GM18909 (cell line): ENCODE data around the gene TSPAN17.

ENCODE experiments used
- ATAC-seq: cut with Tn5 transposase; IDR thresholded peaks from one replicate; pipeline ENCODE4 v1.9.1; 2021; ENCODE audit warnings: mild to moderate bottlenecking; ENCODE audit not compliant: unreplicated experiment, poor library complexity

The TSPAN17 gene

GRCh38 chr5:176675676-176676360, 28.5 kb downstream of the TSPAN17 start:
- ATAC-seq, result no peak

GRCh38 chr5:176676361-176676824, 29.1 kb downstream of the TSPAN17 start:
- peak; percentile 81 for ATAC-seq

GRCh38 chr5:176677209-176677939, 30.1 kb downstream of the TSPAN17 start:
- no peak for ATAC-seq

GRCh38 chr5:176678584-176678983, 31.3 kb downstream of the TSPAN17 start:
- ATAC-seq, result no peak

- no peak for ATAC-seq
Measured at GRCh38 chr5:176679365-176680225, 32.3 kb downstream of the TSPAN17 start.

GRCh38 chr5:176680226-176680563, 32.9 kb downstream of the TSPAN17 start:
- no peak for ATAC-seq

- ATAC-seq, result no peak
Measured at GRCh38 chr5:176682016-176682531, 34.8 kb downstream of the TSPAN17 start.

GRCh38 chr5:176685010-176685409, 37.7 kb downstream of the TSPAN17 start:
- ATAC-seq, result no peak

- no peak for ATAC-seq
Measured at GRCh38 chr5:176687247-176687646, 40.0 kb downstream of the TSPAN17 start.

- no peak for ATAC-seq
Measured at GRCh38 chr5:176687881-176688280, 40.6 kb downstream of the TSPAN17 start.

GRCh38 chr5:176690911-176691310, 43.6 kb downstream of the TSPAN17 start:
- ATAC-seq, result no peak

GRCh38 chr5:176691524-176691923, 44.2 kb downstream of the TSPAN17 start:
- ATAC-seq, result no peak

GRCh38 chr5:176692326-176692725, 45.0 kb downstream of the TSPAN17 start:
- ATAC-seq, result no peak

- ATAC-seq, result no peak
Measured at GRCh38 chr5:176692839-176693476, 45.7 kb downstream of the TSPAN17 start.

- no peak for ATAC-seq
Measured at GRCh38 chr5:176693477-176693851, 46.2 kb downstream of the TSPAN17 start.

- no peak for ATAC-seq
Measured at GRCh38 chr5:176694146-176694545, 46.9 kb downstream of the TSPAN17 start.

GRCh38 chr5:176694631-176695030, 47.3 kb downstream of the TSPAN17 start:
- ATAC-seq, result no peak

GRCh38 chr5:176695073-176695472, 47.8 kb downstream of the TSPAN17 start:
- no peak for ATAC-seq

GRCh38 chr5:176697267-176697933, 50.1 kb downstream of the TSPAN17 start:
- ATAC-seq, result no peak
